GM19035 (cell line): Measurements from ENCODE around the gene SMCHD1.
"Not testable (repeated sequence)": the region's sequence is repeated elsewhere in the genome, so short reads cannot be mapped to it uniquely, and the experiment has no call there.

Experiments
- ATAC-seq: cut with Tn5 transposase; IDR thresholded peaks from one replicate; pipeline ENCODE4 v1.9.1; 2021; ENCODE audit not compliant: unreplicated experiment

Gene SMCHD1

DNA sequence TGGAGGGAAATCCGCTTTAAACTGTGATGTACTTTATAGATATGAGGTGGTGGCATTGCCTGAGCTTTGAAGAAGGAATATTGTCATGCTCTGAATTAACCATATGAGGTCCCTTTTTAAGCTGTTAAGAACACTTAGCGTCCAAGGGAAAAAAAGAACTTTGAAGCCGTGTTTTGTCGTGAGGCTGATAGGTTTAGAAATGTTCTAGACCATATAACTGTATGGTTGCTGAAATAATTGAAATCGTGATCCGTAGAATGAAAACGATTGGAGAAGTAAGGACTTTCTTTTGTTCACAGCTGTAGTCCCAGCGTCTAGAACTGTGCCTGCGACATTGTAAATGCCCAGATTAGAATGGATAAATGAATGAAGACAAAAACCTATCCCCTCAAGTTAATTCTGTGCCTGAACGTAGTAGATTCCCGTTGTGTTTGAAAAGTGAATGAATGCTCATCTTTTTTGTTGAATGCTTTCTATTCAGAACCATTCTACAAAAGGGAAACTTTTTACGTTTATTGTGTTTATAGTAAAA is 1.5 kb downstream of the SMCHD1 start:
- no peak for ATAC-seq

DNA sequence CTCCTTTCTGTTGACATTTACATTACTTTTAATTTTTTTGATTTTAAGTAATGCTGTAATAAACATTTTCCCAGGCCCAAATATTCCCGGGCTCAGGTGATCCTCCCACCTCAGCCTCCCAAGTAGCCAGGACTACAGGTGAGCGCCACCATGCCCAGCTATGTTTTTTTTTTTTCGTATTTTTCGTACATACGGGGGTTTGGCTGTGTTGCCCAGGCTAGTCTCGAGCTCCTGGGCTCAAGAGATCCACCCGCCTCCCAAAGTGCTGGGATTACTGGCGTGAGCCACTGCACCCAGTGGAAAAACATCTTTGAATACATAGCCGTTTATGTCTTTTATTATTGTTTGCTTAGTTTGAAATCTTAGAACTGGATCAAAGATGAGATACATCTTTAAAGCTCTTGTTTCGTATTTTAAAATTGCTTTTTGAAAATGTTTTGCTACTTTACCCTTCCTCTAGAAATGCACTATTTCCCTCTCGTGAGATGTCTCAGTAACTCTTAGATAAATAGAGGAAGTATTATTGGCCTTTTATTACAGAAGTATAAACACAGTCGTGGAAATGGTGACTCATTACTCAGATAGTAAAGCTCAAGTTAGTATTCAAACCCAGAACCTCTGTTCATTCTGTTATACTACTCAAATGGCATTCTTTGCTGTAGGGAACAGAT is 2.4 kb downstream of the SMCHD1 start:
- no peak for ATAC-seq

DNA sequence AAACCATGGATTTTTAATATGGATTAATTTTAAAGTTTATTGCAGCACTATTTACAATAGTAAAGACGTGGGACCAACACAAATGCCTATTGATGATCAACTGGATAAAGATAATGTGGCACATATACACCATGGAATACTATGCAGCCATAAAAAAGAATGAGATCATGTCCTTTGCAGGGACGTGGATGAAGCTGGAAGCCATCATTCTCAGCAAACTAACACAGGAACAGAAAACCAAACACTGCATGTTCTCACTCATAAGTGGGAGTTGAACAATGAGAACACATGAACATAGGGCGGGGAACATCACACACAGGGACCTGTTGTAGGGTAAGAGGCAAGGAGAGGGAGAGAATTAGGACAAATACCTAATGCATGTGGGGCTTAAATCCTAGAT is 5.3 kb downstream of the SMCHD1 start:
- not testable (repeated sequence) for ATAC-seq

DNA sequence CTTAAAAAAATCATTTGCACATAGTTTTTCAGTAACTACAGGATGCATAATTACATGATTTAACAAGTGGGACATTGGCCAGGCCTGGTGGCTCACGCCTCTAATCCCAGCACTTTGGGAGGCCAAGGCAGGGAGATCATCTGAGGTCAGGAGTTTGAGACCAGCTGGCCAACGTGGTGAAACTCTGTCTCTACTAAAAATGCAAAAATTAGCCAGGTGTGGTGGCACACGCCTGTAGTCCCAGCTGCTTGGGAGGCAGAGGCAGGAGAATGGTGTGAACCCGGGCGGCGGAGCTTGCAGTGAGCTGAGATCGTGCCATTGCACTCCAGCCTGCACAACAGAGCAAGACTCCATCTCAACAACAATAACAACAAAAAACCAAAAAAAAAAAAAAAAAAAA is 6.8 kb downstream of the SMCHD1 start:
- not testable (repeated sequence) for ATAC-seq

DNA sequence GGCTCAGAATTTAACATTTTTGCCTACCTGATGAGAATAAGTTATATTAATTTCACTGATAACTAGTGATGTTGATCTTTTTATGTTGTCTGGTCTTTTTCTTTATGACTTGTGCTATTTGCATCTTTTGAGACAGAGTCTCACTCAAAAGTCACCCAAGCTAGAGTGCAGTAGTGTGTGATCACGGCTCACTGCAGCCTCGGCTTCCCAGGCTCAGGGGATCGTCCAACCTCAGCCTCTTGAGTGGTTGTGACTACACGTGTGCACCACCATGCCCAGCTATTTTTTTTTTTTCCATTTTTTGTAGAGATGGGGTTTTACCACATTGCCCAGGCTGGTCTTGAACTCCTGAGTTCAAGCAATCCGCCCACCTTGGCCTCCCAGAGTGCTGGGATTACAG is 7.5 kb downstream of the SMCHD1 start:
- ATAC-seq = no peak

DNA sequence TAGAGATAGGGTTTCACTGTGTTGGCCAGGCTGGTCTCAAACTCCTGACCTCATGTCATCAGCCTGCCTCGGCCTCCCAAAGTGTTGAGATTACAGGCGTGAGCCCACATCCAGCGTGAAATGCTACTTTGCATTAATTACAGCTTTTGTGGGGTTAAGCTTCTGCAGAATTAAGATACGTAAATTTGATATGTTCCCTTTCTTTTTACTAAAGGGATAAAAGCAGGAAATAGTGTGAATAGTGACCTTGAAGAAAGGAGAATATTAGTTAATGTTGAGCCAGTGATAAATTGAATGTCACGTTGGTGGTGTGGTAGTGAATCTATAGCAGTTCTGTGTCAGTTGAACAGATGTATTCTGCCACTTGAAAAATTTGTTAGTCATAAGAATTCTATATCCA is 16.9 kb downstream of the SMCHD1 start:
- no peak for ATAC-seq

DNA sequence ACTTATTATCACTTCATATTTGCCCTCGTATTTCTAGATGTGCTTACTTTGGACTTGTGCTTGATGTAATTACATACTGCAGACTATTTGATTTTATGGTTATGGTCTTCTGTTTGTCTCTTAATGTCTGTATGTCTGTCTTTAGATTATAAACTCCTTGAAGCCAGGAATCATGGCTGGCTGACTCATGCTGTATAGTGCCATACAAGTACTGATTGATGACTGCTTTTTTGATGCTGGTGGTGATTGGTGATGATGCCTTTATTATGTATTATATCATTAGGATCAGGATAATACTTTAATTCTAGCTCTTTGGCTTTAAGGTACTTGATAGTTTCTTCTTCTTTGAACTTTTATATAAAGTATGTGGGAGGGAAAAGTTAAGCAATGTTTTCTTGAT is 17.3 kb downstream of the SMCHD1 start:
- no peak for ATAC-seq

DNA sequence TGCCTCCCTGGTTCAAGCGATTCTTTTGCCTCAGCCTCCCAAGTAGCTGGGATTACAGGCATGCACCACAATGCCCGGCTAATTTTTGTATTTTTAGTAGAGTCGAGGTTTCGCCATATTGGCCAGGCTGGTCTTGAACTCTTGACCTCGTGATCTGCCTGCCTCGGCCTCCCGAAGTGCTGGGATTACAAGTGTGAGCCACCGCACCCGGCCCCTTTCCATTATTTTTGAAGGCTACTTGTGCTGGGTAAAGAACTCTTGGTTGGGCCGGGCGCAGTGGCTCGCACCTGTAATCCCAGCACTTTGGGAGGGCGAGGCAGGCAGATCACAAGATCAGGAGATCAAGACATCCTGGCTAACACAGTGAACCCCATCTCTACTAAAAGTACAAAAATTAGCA is 23.4 kb downstream of the SMCHD1 start:
- ATAC-seq = not testable (repeated sequence)

DNA sequence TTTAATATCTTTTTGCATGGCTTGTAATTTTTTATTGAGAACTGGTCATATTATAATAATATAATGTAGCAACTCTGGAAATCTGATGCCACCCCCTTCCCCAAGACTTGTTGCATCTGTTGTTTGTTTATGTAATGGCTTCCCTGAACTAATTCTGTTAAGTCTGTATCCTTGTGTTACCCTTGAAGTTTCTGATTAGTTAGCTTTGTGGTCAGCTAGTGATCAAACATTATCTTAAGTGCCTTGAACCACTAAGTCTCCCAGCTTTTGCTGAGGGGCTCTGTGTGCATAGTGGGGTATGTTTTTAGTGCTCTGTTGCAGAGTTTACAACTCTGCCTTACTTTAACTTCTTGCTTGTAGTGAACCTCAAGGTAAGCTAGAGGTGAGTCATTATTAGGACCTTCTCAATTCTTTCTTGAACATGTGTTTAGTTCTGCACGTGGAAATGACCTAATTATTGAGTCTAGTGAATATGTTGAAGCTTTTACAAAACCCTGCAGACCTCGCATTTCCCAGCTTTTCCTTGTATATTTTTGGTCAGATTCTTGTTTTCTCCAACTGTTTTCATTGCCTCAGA is 24.8 kb downstream of the SMCHD1 start:
- no peak for ATAC-seq

DNA sequence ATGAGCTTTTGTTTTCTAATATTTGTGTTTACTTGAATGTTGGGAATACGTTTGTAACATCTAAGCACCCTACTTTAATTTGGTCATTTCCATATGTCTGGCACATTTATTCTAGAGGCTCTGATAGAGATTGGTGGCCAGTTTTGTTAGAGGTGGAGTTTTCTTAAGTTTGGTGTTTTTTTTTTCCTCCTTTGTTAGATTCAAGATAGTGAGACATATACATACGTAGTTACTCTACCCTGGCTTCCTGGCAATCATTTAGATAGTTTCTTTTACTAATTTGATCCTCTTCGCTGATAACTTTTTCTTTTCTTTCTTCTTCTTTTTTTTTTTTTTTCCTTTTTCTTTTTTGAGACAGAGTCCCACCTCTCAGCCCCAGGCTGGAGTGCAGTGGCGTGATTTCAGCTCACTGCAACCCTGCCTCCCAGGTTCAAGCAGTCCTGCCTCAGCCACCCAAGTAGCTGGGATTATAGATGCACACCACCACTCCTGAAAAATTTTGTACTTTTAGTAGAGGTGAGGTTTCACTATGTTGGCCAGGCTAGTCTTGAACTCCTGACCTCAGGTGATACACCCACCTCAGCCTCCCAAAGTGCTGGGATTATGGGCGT is 26.6 kb downstream of the SMCHD1 start:
- ATAC-seq = no peak

DNA sequence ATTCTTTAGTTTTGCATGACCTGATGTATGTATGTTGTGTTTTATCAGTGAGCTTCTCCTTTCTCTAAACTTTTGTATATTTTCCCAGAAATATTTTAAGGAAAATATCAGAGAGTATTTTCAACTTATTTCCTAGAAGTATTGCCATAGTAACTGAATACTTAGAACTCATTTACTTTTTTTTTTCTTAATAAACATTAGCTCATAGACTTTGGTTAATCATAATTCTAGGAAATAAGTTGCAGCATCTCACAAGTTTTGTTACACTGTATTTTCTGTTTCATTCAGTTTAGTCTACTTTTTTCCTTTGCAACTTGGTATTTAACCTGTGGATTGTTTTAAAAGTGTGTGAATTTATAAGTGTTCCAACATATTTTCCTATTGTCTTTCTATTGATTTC is 27.5 kb downstream of the SMCHD1 start:
- no peak for ATAC-seq

DNA sequence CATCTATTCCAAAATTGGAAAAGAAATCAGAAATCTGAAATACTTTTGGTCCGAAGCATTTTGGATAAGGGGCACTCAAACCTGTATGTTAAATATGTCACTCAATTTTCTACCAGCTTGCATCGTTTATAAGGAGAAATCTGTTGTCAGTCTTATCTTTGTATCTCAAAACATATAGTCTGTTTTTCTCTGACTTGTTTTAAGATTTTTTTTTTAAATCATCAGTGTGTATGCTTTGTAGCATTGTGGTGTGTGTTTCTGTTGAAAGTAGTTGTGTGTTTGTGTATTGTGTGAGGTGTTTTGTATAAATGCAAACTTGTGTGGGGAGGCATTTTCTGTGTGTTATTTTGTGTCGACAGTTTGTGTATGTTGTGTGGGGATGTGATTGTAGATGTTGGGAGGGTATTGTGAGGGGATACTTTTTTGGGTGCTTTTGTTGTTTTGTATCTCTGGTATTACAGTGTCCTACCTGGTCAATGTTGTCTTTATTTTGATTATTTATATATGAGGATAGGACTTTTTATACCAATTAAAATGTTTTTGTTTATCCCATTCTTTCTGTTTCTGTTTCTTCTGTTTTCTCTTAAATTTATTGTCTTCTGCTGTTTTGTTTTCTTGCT is 30.9 kb downstream of the SMCHD1 start:
- ATAC-seq = no peak

DNA sequence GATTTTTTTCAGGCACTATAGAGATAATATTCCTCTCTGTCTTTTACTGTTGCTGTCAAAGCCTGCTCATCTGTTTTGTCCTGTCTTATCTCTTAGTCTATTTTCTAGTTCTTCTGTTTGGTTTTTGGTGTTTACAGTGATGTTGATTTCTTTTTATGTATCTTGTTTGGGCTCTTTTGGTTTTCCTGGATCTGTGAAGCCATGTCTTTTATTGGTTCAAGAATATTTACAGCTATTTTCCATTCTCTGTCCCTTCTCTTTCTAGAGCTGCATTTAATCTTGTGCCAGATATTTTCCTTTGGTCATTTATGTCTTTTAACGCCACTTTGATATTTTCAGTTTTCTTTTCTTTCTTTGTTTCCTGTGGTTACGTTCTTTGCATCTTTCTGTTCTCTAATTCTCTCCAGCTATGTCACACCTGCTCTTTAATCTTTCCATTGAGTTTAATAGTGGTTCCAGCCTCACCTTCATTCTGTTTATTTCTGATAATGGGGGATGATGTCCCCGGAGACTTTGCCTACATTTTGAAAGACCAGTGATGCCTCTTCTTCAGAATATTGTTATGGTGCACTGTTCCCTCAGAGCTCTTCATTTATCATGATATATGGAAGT is 32.0 kb downstream of the SMCHD1 start:
- ATAC-seq = peak; percentile 79

DNA sequence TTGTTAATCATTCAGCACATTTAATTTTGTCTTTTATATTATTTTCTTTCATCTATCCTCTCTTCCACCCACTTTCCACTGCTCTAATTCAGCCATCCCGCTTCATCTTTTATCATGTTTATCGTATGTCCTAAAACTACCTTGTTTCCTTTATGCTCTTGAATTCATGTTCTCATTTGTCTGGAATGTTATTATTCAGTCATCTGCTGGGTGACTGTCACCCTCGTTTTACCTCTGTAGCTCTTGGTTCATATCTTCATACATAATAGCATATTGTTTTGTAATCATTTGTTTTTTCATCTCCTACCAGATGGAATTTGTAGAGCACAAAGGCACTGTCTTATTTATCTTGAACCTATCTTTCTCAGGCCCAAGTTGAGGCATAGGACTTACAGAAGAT is 37.0 kb downstream of the SMCHD1 start:
- no peak for ATAC-seq

DNA sequence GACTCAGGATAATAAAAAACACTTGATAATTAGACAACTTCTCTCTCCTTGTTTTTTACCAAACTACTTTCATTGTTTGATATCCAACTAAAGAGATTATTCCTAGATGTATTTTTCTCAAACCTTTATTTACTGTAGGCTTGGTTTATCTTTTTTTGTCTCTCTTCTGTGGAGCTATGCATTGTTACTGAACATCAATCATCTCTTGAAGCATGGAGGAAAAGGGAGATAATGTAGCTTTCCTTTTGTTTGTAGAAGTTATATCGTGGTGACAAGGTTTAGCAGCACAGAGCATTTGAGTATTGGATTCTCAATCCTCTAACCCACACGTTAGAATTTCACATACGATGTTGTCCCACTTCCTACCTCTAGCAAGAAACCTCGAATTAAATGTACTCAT is 41.7 kb downstream of the SMCHD1 start:
- no peak for ATAC-seq

DNA sequence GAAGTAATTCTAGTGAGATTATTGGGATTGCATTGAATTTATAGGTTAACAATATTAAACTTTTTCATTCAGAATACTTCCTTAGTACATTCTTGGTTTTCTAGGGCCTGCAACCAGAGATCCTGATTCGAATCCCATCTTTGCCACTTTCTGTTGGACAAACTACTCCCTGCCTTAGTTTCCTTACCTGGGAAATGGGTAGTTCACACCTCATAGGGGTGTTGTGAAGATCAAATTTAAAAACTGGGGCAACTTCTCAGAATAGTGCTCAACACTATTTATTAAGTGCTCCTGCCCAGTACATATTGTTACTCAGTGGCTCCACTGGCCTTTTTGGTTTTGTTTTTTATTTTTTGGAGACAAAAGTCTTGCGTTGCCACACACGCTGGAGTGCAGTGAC is 43.5 kb downstream of the SMCHD1 start:
- ATAC-seq = no peak

DNA sequence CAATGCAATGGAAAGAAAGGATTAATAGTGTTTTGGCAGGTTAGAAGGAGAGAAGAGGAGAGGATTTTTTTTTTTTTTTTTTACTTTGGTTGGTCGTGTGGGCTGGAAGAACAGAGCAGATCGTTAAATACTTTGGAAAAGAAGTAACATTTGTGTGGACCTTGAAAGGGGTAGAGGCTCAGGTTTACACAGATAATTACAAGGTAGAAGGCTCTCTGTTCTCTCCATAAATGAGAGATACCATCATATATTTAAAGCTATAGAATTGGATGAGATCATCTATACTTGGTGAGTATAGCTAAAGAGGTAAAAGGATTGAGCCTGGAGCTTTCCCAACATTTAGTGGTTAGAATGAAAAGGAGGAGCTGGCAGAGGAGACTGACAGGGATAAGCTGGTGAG is 49.0 kb downstream of the SMCHD1 start:
- no peak for ATAC-seq

DNA sequence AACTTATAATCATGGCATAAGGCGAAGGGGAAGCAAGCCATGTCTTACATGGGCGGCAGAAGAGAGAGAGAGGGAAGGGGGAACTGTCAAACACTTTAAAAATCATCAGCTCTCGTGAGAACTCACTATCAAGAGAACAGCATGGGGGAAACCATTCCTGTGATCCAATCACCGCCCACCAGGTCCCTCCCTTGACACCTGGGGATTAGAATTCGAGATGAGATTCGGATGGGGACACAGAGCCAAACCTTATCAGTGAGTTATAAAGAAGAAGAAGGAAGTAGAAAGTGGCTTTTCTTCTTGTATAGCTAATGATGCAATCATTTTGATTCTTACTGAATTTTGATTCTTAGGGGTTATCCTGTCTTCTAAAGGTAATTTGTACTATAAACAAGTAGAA is 51.4 kb downstream of the SMCHD1 start:
- ATAC-seq = no peak

DNA sequence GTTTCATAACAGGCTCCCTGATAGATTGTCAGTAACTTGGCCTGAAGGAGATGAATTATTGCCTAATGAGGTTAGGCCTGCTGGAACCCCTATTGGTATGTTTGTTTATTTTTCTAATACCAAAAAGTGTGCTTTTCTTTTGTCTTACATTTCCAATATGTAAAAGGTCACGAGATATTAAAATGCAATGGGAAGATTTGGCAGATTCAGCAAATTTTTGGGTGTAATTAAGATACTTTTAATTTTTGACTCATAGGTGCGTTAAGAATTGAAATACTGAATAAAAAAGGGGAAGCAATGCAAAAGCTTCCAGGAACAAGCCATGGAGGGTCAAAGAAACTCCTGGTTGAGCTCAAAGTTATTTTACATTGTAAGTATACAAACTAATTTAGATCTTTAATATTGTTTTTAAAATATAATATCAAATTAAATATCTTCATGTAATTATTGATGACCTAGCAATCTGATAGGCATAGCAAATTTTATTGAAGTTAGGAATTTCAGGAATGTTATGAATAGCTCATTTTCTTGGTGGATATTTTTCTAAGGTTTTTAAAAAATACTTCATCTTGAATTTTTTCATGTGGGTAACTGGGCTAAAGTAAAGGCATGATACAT is 52.1 kb downstream of the SMCHD1 start:
- no peak for ATAC-seq

DNA sequence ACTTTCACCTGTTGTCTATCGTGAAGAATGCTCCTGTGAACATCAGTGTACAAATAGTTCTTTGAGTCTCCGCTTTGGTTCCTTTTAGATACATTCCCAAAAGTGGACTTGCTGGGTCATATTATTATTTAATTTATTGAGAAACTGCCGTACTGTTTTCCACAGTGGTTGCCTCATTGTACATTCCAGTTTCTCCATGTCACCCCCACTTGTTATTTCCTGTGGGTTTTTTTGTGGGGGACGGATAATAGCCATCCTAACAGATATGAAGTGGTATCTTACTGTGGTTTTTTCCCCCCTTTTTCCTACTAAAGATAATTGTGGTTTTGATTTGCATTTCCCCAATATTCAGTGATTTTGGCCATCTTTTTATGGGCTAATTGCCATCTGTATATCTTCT is 53.8 kb downstream of the SMCHD1 start:
- ATAC-seq = no peak

DNA sequence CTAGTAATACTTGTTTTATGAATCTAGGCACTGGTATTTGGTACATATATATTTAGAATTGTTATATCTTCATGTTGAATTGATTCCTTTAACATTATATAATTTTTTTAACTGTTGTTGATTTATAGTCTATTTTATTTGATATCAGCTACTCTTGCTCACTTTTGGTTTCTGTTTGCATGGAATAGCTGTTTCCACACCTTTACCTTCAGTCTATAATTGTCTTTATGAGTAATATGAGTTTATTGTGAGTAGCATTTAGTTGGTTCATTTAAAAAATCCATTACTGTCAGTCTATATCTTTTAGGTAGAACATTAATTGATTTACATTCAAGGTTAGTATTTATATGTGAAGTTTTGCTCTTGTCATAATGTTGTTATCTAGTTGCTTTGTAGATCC is 58.6 kb downstream of the SMCHD1 start:
- ATAC-seq = no peak
